Panc1 (cell line): ENCODE results near the gene HS3ST6.
"Not testable (repeated sequence)": the region's sequence is repeated elsewhere in the genome, so short reads cannot be mapped to it uniquely, and the experiment has no call there.

ENCODE experiments used
- TCF7L2 ChIP-seq: IDR thresholded peaks from 2 replicates; pipeline ENCODE4 v1.6.1; 2011; ENCODE audit warnings: mild to moderate bottlenecking, low read depth, low read length, inconsistent platforms
- TF ChIP-seq, protein P1 (sequence below): fragments of 450-650 bp; IDR thresholded peaks from 2 replicates; pipeline ENCODE4 v1.5.1; 2017; ENCODE audit warnings: mild to moderate bottlenecking

DNA sequence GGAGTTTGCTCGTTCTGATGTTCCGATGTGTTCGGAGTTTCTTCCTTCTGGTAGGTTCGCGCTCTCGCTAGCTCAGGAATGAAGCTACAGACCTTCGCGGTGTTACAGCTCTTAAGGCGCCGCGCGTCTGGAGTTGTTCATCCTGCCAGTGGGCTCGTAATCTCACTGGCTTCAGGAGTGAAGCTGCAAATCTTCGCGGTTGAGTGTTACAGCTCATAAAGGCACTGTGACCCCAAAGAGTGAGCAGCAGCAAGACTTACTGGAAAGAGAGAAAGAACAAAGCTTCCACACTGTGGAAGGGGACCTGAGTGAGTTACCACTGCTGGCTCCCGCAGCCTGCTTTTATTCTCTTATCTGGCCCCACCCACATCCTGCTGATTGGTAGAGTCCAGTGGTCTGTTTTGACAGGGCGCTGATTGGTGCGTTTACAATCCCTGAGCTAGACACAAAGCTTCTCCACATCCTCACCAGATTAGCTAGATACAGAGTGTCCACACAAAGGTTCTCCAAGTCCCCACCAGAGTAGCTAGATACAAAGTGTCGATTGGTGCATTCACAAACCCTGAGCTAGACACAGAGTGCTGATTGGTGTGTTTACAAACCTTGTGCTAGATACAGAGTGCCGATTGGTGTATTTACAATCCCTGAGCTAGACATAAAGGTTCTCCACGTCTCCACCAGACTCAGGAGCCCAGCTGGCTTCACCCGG is 39.4 kb upstream of the HS3ST6 start:
- not testable (repeated sequence) for TF ChIP-seq TCF7L2
- TF ChIP-seq, protein P1, sequence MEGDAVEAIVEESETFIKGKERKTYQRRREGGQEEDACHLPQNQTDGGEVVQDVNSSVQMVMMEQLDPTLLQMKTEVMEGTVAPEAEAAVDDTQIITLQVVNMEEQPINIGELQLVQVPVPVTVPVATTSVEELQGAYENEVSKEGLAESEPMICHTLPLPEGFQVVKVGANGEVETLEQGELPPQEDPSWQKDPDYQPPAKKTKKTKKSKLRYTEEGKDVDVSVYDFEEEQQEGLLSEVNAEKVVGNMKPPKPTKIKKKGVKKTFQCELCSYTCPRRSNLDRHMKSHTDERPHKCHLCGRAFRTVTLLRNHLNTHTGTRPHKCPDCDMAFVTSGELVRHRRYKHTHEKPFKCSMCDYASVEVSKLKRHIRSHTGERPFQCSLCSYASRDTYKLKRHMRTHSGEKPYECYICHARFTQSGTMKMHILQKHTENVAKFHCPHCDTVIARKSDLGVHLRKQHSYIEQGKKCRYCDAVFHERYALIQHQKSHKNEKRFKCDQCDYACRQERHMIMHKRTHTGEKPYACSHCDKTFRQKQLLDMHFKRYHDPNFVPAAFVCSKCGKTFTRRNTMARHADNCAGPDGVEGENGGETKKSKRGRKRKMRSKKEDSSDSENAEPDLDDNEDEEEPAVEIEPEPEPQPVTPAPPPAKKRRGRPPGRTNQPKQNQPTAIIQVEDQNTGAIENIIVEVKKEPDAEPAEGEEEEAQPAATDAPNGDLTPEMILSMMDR = not testable (repeated sequence)
